Cerebellar cortex (tissue), 1 donor: Measurements from ENCODE around the gene CDK8.

Experiments
- DNase-seq: peaks from one replicate; pipeline ENCODE4 v3.0.0-alpha.2; 2015; ENCODE audit warnings: low spot score

Gene CDK8

DNA sequence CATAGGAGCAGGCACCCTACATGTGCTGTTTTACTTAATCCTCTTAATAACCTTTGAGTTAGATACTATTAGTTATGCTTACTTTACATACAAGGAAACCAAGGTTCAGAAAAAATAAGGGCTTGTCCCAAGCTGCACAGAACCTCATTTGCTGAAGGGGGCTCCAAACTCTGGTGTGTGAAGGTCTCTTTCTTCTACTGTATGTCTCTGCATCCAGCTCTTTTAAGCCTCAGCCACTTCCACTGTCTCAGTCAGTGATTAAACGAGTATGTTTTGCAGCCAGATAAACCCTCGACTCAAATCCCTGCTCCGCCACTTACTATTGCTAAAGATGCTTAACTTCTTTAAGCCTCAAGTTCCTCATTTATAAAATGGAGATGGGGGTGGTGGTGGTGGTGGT lies 191.2 kb downstream of the CDK8 start:
- DNase-seq: no peak

DNA sequence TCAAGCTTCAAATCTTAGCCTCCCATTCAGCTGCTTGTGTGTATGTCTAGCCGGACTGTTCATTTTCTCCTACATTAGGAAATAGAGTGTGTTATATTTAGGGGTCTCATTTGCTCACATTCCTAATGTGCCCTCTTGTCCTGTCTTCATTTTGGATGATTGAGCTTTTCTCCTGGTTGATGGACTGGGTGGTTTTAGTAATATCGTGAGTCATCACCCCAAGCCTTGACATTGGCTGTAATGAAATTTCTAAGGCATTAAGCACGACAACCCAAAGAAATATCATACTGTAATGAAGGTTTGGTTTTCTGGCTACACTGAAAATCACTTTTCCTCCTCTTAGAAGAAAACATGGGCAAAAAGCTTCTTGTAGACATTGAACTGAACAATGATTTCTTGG lies 192.8 kb downstream of the CDK8 start:
- no peak for DNase-seq

DNA sequence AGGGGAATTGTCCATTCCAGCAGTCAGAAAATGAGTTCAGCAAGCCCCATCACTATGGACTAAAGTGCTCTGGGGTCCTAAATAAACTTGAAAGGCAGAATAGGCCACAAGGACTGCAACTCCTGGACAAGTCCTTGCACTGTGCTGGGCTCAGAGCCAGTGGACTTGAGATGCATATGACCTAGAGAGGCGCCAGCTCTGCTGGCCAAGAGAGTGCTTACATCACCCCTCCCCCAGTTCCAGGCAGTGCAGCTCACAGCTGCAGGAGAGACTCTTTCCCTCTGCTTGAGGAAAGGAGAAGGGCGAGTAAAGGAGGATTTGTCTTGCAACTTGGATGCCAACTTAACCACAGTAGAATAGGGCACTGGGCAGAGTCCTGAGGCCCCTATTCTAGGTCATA lies 194.1 kb downstream of the CDK8 start:
- DNase-seq: no peak

DNA sequence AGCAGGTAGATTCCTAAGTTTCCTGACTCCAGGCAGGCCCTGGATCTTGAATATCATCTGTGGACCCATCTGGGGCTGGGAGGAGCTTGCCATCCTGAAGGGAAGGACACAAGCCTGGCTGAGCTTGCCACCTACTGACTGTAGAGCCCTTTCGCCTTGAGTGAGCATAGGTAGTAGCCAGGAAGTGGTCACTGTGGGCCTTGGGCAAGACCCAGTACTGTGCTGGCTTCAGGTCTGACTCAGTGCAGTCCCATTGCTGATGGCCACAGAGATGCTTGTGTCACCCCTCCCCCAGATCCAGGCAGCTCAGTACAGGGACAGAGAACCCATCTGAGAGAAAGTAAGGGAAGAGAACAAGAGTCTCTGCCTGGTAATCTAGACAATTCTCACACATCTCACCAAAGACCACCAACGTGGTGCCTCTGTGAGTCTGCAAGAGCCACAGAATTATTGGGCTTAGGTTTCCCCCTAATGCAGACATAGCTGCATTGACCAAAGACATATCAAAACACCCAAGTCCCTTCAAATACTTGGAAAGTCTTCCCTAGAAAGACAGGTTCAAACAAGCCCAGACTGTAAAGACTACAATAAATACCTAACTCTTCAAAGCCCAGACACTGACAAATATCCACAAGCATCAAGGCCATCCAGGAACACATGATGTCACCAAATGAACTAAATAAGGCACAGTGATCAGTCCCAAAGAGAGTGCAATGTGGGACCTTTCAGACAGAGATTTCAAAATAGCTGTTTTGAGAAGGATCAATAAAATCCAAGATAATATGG lies 195.3 kb downstream of the CDK8 start:
- no peak for DNase-seq
